GM12873 (cell line): Measurements from ENCODE around the gene PACSIN2.

ENCODE experiments used
- TF ChIP-seq, protein P1 (sequence below): IDR thresholded peaks from 2 replicates; pipeline ENCODE4 v1.5.1; 2012; ENCODE audit warnings: low read depth, mild to moderate bottlenecking, moderate library complexity, low read length, control low read depth; ENCODE audit not compliant: insufficient read depth; ENCODE audit errors: missing control alignments

The PACSIN2 gene

GRCh38 chr22:43009444-43009843 is 5.5 kb downstream of the PACSIN2 start:
- TF ChIP-seq, protein P1, sequence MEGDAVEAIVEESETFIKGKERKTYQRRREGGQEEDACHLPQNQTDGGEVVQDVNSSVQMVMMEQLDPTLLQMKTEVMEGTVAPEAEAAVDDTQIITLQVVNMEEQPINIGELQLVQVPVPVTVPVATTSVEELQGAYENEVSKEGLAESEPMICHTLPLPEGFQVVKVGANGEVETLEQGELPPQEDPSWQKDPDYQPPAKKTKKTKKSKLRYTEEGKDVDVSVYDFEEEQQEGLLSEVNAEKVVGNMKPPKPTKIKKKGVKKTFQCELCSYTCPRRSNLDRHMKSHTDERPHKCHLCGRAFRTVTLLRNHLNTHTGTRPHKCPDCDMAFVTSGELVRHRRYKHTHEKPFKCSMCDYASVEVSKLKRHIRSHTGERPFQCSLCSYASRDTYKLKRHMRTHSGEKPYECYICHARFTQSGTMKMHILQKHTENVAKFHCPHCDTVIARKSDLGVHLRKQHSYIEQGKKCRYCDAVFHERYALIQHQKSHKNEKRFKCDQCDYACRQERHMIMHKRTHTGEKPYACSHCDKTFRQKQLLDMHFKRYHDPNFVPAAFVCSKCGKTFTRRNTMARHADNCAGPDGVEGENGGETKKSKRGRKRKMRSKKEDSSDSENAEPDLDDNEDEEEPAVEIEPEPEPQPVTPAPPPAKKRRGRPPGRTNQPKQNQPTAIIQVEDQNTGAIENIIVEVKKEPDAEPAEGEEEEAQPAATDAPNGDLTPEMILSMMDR, result no peak

GRCh38 chr22:43008921-43009320 is 6.0 kb downstream of the PACSIN2 start:
- TF ChIP-seq, protein P1, result no peak

DNA sequence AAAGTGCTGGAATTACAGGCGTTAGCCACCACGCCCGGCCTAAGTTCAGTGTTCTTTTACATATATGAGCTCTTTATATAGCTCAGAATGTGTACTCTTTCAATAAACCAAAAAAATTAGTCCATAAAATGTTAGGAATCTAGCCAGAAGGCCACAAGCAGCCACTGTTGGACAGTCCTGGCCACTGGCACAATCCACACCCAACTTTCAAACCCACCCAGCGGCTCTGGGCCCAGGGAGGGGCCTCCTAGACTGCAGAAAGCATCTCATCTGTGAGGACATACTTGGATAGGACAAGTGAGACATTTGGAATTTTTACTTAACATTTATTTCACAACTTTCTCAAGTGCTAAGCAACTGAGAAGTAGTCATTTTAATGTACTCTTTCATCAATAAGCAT is 6.4 kb downstream of the PACSIN2 start:
- TF ChIP-seq, protein P1, result no peak

- TF ChIP-seq, protein P1, result no peak
These were observed 7.3 kb downstream of the PACSIN2 start for GRCh38 chr22:43007519-43008102.

GRCh38 chr22:43006753-43007152 is 8.2 kb downstream of the PACSIN2 start:
- TF ChIP-seq, protein P1, result no peak

- TF ChIP-seq, protein P1, result no peak
These were observed 8.9 kb downstream of the PACSIN2 start for GRCh38 chr22:43006016-43006505.

- TF ChIP-seq, protein P1, result no peak
These were observed 9.8 kb downstream of the PACSIN2 start for GRCh38 chr22:43005106-43005505.
